T-cell (primary cell): ENCODE measurements around the gene NCAPG2. TPM values are rescaled to one million over a fixed set of nuclear protein-coding genes. Genes with fewer than 3 reads are reported as not detected.
"Not testable (repeated sequence)": the region's sequence is repeated elsewhere in the genome, so short reads cannot be mapped to it uniquely, and the experiment has no call there.

Source experiments
- ATAC-seq, 4 experiments: fragments of 200-7000 bp in 3 of 4; fragments of 150-1000 bp in 1 of 4; cut with Tn5 transposase; replicated peaks in 1 of 4; 1 replicate in 3 of 4; 2 replicates in 1 of 4; pipeline ENCODE4 v1.10.0; 2021; ENCODE audit warnings: moderate library complexity in 3 of 4, mild to moderate bottlenecking in 2 of 4, moderate number of reproducible peaks in 1 of 4
- CTCF ChIA-PET, 2 donors: fragments of 300-600 bp; sonication (Branson Sonifier 250); formaldehyde crosslinking; loops; one replicate each; lab custom pipeline; 2022; ENCODE audit warnings: antibody characterized with exemption in 2 of 2; lab: Charles Lee
- POLR2A ChIA-PET, 2 donors: fragments of 300-600 bp; sonication (Branson Sonifier 250); formaldehyde crosslinking; loops; one replicate each; lab custom pipeline; 2022; ENCODE audit warnings: antibody characterized with exemption in 2 of 2; lab: Charles Lee
- DNase-seq, 35 experiments: peaks; one replicate each; pipeline versions ENCODE4 v3.0.0 to v3.0.0-alpha.2; 2013 to 2023
- H3K27ac ChIP-seq: one replicate; pipeline ENCODE4 v1.5.1; 2013; ENCODE audit warnings: low read length
- H3K27me3 ChIP-seq, 2 experiments: replicated peaks in 1 of 2; 1 replicate in 1 of 2; 2 replicates in 1 of 2; pipeline versions ENCODE4 v1.6.1 to v1.7.0; 2013; ENCODE audit warnings: low read length in 1 of 2, mixed read lengths in 1 of 2; ENCODE audit not compliant: control insufficient read depth in 2 of 2, insufficient read depth in 2 of 2; ENCODE audit errors: extremely low read depth in 1 of 2
- H3K36me3 ChIP-seq, 2 donors: 1 replicate in 1 of 2; 2 replicates in 1 of 2; pipeline versions ENCODE4 v1.6.1 to v1.7.0; 2013; ENCODE audit warnings: low read length in 1 of 2; ENCODE audit not compliant: control insufficient read depth in 2 of 2, insufficient read depth in 1 of 2; ENCODE audit errors: extremely low read depth in 1 of 2
- H3K4me1 ChIP-seq, 2 experiments: 1 replicate in 1 of 2; 2 replicates in 1 of 2; pipeline versions ENCODE4 v1.6.1 to v1.7.0; 2013; ENCODE audit warnings: low read length in 2 of 2, mixed read lengths in 1 of 2; ENCODE audit not compliant: insufficient read depth in 2 of 2, control insufficient read depth in 1 of 2; ENCODE audit errors: extremely low read depth in 1 of 2
- H3K4me3 ChIP-seq, 2 donors: 1 replicate in 1 of 2; 2 replicates in 1 of 2; pipeline versions ENCODE4 v1.5.1 to v1.7.0; 2013; ENCODE audit warnings: mild to moderate bottlenecking in 2 of 2, low read length in 1 of 2, moderate library complexity in 1 of 2; ENCODE audit not compliant: control insufficient read depth in 1 of 2; ENCODE audit errors: extremely low read depth in 1 of 2
- H3K9me3 ChIP-seq: 2 replicates; pipeline ENCODE4 v1.7.0; 2013
- H3K27ac Mint-ChIP-seq, 2 donors: one replicate each; pipeline ENCODE4 v1.8.0; 2020 to 2021; ENCODE audit warnings: mild to moderate bottlenecking in 2 of 2, mixed read lengths in 2 of 2
- H3K27me3 Mint-ChIP-seq, 2 donors: one replicate each; pipeline ENCODE4 v1.8.0; 2021 to 2022; ENCODE audit warnings: mixed read lengths in 2 of 2
- H3K36me3 Mint-ChIP-seq: one replicate; pipeline ENCODE4 v1.8.0; 2021; ENCODE audit warnings: mixed read lengths
- H3K4me1 Mint-ChIP-seq, 3 donors: one replicate each; pipeline ENCODE4 v1.8.0; 2020 to 2022; ENCODE audit warnings: mixed read lengths in 3 of 3, mild to moderate bottlenecking in 1 of 3
- H3K4me3 Mint-ChIP-seq, 3 donors: one replicate each; pipeline ENCODE4 v1.8.0; 2020 to 2022; ENCODE audit warnings: mild to moderate bottlenecking in 3 of 3, mixed read lengths in 3 of 3, moderate library complexity in 3 of 3
- H3K9me3 Mint-ChIP-seq, 3 donors: one replicate each; pipeline ENCODE4 v1.8.0; 2020 to 2022; ENCODE audit warnings: mixed read lengths in 3 of 3
- WGBS: methylation state at CpG from one replicate; pipeline ENCODE4 v1.1.5; 2013; ENCODE audit warnings: missing lambda C conversion rate; ENCODE audit not compliant: insufficient coverage; 5-methylcytosine and 5-hydroxymethylcytosine counted together
- total RNA-seq, 35 experiments: library from RNA in 6 of 35; stranded (reverse) in 6 of 35; fragments of 120-200 nt in 1 of 35; gene quantifications; one replicate each; pipeline versions ENCODE4 v1.2.1 to v1.2.4 and lab custom pipeline; 2013 to 2026

Gene NCAPG2
- total RNA-seq, 5 donors from 2014 or later (not counting 1 experiment from before 2014, with no cell fraction given), result 6.2 to 14.7 (median 11.9) TPM

DNA sequence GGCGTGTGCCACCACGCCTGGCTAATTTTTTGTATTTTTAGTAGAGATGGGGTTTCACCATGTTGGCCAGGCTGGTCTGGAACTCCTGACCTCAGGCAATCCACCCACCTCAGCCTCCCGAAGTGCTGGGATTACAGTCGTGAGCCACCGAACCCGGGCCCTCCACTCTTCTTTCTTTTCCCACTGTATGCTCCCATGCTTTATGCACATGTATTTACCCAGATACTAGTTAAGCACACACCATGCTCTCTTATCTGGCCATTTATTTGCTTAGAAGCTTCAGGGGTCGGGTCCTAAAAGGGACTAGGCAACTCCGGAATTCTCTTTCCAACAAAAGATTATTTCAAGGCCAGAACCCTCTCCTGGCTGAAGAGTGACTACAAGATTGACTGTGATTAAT, 78.3 kb downstream of the NCAPG2 start:
- H3K27me3 Mint-ChIP-seq, H3K4me1 ChIP-seq, H3K9me3 ChIP-seq, H3K4me3 ChIP-seq, POLR2A ChIA-PET, H3K36me3 ChIP-seq, H3K4me1 Mint-ChIP-seq, H3K9me3 Mint-ChIP-seq, H3K27me3 ChIP-seq, ATAC-seq, H3K27ac ChIP-seq, CTCF ChIA-PET, DNase-seq, H3K27ac Mint-ChIP-seq, H3K4me3 Mint-ChIP-seq: not testable (repeated sequence)
- peaks cover 30% of the 10 kb centered on the region for H3K36me3 Mint-ChIP-seq
- WGBS, result 100% methylated on average over 3 of the region's 8 CpGs

DNA sequence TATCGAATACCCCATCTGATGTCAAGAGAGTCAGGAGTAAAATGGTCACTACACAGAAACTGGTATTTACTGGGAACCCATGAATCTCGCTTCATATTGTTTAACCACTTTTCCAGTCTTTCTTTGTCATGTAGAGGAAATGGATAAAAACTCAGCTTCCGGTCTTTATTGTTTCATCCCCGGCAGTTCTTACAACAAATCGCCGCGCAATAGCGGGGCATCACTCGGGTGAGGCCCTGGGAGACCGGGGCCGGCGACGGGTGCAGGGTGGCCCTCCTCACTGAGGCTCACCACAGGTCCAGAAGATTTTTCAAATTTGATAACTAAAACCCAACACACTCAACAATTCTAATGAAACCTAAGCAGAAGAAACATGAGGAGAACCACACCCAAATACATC, 81.4 kb downstream of the NCAPG2 start:
- ChIA-PET POLR2A (no interaction called here), CTCF (no interaction called here)
- H3K4me1 ChIP-seq, result no peaks in the 10 kb centered on the region
- no peak overlapping the region for H3K27ac Mint-ChIP-seq
- no peak for ATAC-seq
- no peaks in the 10 kb centered on the region for H3K9me3 Mint-ChIP-seq
- WGBS, result 98% methylated on average over 6 of the region's 13 CpGs
- no peaks in the 10 kb centered on the region for H3K4me1 Mint-ChIP-seq
- peaks cover 13% of the 10 kb centered on the region for H3K36me3 Mint-ChIP-seq
- no peaks in the 10 kb centered on the region for H3K9me3 ChIP-seq
- no peak overlapping the region for H3K4me3 Mint-ChIP-seq
- no peak overlapping the region for H3K4me3 ChIP-seq
- DNase-seq, result no peak
- no peaks in the 10 kb centered on the region for H3K27me3 ChIP-seq
- no peaks in the 10 kb centered on the region for H3K27me3 Mint-ChIP-seq
- H3K27ac ChIP-seq, result no peak overlapping the region
- H3K36me3 ChIP-seq, result no peaks in the 10 kb centered on the region

DNA sequence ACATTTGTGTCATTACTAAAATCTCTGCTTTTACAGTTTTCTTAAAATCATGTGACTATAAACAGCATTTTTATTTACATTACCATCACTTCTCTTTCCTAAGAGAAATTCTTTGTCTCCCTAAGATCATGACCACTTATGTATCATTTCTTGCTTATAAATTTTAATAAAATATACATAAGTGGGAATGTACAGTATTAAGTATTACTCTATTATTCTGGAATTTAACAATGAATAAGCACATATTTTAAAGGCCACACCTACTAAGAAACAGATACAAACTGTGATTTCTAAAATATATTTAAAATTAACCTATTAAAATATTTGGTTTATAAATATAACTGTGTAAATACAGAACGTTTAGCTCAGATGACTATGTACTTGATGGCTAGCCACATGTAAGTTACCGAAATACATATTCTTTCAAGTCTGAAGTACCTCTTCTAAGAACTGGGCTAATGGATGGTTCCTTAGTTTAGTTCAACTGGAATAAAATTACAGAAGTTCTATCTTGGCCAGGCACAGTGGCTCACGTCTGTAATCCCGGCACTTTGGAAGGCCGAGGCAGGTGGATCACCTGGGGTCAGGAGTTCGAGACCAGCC, 83.7 kb downstream of the NCAPG2 start:
- Histone ChIP-seq H3K9me3 (no peaks in the 10 kb centered on the region), H3K36me3 (no peaks in the 10 kb centered on the region), H3K4me3 (no peak overlapping the region), H3K27me3 (no peaks in the 10 kb centered on the region), H3K4me1 (no peaks in the 10 kb centered on the region), H3K27ac (no peak overlapping the region)
- Mint-ChIP-seq H3K4me1 (no peaks in the 10 kb centered on the region), H3K27ac (no peak overlapping the region), H3K9me3 (no peaks in the 10 kb centered on the region), H3K27me3 (no peaks in the 10 kb centered on the region), H3K36me3 (peaks cover 3% of the 10 kb centered on the region), H3K4me3 (no peak overlapping the region)
- CTCF ChIA-PET, result no interaction called here
- WGBS, result 100% methylated on average over 3 of the region's 6 CpGs
- ATAC-seq (no peak), DNase-seq (no peak)
- POLR2A ChIA-PET, result no interaction called here

DNA sequence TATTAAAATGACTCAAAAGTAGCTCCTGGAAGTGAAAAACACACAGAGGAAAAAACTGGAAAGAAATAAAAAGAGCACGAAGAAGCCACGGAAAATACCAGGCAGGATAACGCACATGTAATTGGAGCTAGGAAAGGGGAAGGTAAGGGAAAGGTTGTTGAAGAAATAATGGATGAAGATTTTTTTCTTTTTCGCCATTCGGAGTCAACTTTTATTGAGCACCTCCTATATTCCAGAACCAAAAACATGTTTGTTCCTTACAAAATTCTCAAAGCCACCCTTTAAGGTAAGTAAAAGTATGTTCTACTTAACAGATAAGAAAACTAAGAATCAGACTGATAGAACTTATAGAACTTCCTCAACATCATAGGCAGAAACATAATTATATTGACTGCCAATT, 84.2 kb downstream of the NCAPG2 start:
- Histone ChIP-seq H3K4me3 (no peak overlapping the region), H3K4me1 (no peaks in the 10 kb centered on the region), H3K27me3 (no peaks in the 10 kb centered on the region), H3K27ac (no peak overlapping the region), H3K36me3 (no peaks in the 10 kb centered on the region), H3K9me3 (no peaks in the 10 kb centered on the region)
- H3K36me3 Mint-ChIP-seq, result peaks cover 3% of the 10 kb centered on the region
- ChIA-PET CTCF (interaction anchor here in 1 of 2 donors (0.6 kb wide), 1 partner anchor 264 kb away, joined by 4 read pairs; no protein-coding TSS in a partner anchor), POLR2A (no interaction called here)
- no peak for DNase-seq
- no peaks in the 10 kb centered on the region for H3K27me3 Mint-ChIP-seq
- no peaks in the 10 kb centered on the region for H3K4me1 Mint-ChIP-seq
- no peaks in the 10 kb centered on the region for H3K9me3 Mint-ChIP-seq
- WGBS, result 100% methylated on average over 2 of the region's 5 CpGs
- no peak overlapping the region for H3K4me3 Mint-ChIP-seq
- no peak for ATAC-seq
- H3K27ac Mint-ChIP-seq, result no peak overlapping the region

DNA sequence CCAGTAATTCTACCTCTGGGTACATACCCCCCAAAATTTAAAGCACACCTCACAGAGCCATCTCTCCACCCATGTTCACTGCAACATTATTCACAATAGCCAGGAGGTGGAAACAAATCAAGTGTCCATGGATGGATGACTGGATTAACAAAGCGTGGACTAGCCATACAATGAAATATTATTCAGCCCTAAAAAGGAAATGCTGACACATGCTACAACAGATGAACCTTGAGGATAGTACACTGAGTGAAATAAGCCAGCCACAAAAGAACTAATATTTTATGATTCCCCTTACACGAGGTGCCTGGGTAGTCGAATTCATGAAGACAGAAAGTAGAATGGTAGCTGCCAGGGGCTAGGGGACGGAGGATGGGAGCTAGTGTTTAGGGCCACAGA, 85.9 kb downstream of the NCAPG2 start:
- no peak overlapping the region for H3K27ac Mint-ChIP-seq
- Histone ChIP-seq H3K4me3 (no peak overlapping the region), H3K4me1 (no peaks in the 10 kb centered on the region), H3K27me3 (no peaks in the 10 kb centered on the region), H3K9me3 (no peaks in the 10 kb centered on the region), H3K36me3 (no peaks in the 10 kb centered on the region), H3K27ac (no peak overlapping the region)
- CTCF ChIA-PET, result no interaction called here
- no peaks in the 10 kb centered on the region for H3K9me3 Mint-ChIP-seq
- WGBS, result 100% methylated on average over 1 of the region's 4 CpGs
- POLR2A ChIA-PET, result no interaction called here
- H3K4me3 Mint-ChIP-seq, result no peak overlapping the region
- H3K27me3 Mint-ChIP-seq, result no peaks in the 10 kb centered on the region
- ATAC-seq, result no peak
- no peak for DNase-seq
- no peaks in the 10 kb centered on the region for H3K4me1 Mint-ChIP-seq
- H3K36me3 Mint-ChIP-seq, result no peaks in the 10 kb centered on the region

DNA sequence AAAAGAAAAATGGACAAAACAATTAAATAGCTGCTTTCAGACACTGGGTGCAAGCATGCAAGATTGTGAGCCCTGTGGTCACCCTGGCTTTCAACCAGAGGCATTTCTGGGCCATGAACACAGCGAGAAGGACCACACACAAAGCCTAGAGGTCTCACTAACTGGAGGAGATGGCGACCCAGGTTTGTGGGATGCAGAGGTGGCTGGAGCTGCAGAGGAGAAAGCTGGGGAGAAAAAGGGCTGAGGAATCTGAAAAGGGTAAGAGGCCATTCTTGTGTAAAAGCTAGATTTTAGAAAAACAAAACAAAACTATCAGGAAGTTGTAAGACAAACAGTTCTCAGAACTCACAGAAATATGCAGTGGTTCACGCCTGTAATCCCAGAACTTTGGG, 86.9 kb downstream of the NCAPG2 start:
- no peaks in the 10 kb centered on the region for H3K27me3 ChIP-seq
- no peak for DNase-seq
- no peaks in the 10 kb centered on the region for H3K9me3 Mint-ChIP-seq
- H3K9me3 ChIP-seq, result no peaks in the 10 kb centered on the region
- ATAC-seq, result no peak
- no peaks in the 10 kb centered on the region for H3K36me3 ChIP-seq
- no peak overlapping the region for H3K4me3 ChIP-seq
- POLR2A ChIA-PET, result no interaction called here
- no peak overlapping the region for H3K4me3 Mint-ChIP-seq
- H3K27ac ChIP-seq, result no peak overlapping the region
- CTCF ChIA-PET, result no interaction called here
- no peaks in the 10 kb centered on the region for H3K4me1 Mint-ChIP-seq
- no peaks in the 10 kb centered on the region for H3K4me1 ChIP-seq
- WGBS, result 83% methylated on average over 2 of the region's 3 CpGs
- H3K27me3 Mint-ChIP-seq, result no peaks in the 10 kb centered on the region
- no peaks in the 10 kb centered on the region for H3K36me3 Mint-ChIP-seq
- H3K27ac Mint-ChIP-seq, result no peak overlapping the region

DNA sequence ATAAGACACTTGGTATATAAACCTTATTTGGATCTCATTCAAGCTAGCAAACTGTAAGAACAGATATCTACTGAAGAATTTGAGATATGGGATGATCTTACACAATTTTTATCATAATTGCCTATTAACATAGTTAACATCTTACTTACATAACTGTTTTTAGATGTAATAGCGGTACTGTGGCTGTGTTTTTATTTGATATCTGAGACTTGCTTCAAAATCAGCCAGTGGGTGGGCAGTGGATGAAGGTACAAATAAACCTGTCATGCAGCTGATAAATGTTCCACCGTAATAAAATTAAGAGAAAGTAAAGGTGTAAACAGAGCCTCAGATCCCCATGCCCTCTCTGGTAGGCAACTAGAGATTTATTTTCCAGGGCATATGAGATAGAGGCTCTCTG, 88.6 kb downstream of the NCAPG2 start:
- H3K9me3 Mint-ChIP-seq, result no peaks in the 10 kb centered on the region
- Histone ChIP-seq H3K27ac (no peak overlapping the region), H3K4me3 (no peak overlapping the region), H3K9me3 (no peaks in the 10 kb centered on the region), H3K27me3 (no peaks in the 10 kb centered on the region), H3K4me1 (no peaks in the 10 kb centered on the region), H3K36me3 (no peaks in the 10 kb centered on the region)
- ATAC-seq (no peak), DNase-seq (no peak)
- peaks cover 0 to 7% (median 2%) of the 10 kb centered on the region in 3 donors for H3K4me1 Mint-ChIP-seq
- WGBS, result 100% methylated on average over 1 of the region's 2 CpGs
- ChIA-PET CTCF (no interaction called here), POLR2A (interaction anchor here in 1 of 2 donors (0.7 kb wide), 1 partner anchor 1448 kb away, joined by 3 read pairs; no protein-coding TSS in a partner anchor)
- no peak overlapping the region for H3K27ac Mint-ChIP-seq
- H3K36me3 Mint-ChIP-seq, result no peaks in the 10 kb centered on the region
- no peak overlapping the region for H3K4me3 Mint-ChIP-seq
- H3K27me3 Mint-ChIP-seq, result no peaks in the 10 kb centered on the region
